ENCODE results near the gene GBP2.
"Not testable (repeated sequence)": the region's sequence is repeated elsewhere in the genome, so short reads cannot be mapped to it uniquely, and the experiment has no call there.

The GBP2 gene

GRCh38 chr1:89125913-89126580, at the start of gene GBP2:
Gene GBP2 (minus strand): TSS chr1:89126114. CDS start chr1:89121966, 4,148 bp downstream.
- DNase-seq (ENCODE audit: low read depth in 4 of 4, low spot score in 1 of 4): no peak

GRCh38 chr1:89174491-89174890, 48.6 kb upstream of the GBP2 start:
- DNase-seq (ENCODE audit: low read depth in 4 of 4, low spot score in 1 of 4): no peak

GRCh38 chr1:89172468-89173143, 46.7 kb upstream of the GBP2 start:
- no peak for DNase-seq (ENCODE audit: low read depth in 4 of 4, low spot score in 1 of 4)

- DNase-seq (ENCODE audit: low read depth in 4 of 4, low spot score in 1 of 4): no peak
Measured at GRCh38 chr1:89171067-89171438, 45.1 kb upstream of the GBP2 start.

GRCh38 chr1:89170170-89171066, 44.5 kb upstream of the GBP2 start:
- no peak for DNase-seq (ENCODE audit: low read depth in 4 of 4, low spot score in 1 of 4)

- DNase-seq (ENCODE audit: low read depth in 4 of 4, low spot score in 1 of 4): no peak
Measured at GRCh38 chr1:89169166-89169565, 43.3 kb upstream of the GBP2 start.

GRCh38 chr1:89167590-89168230, 41.8 kb upstream of the GBP2 start:
- no peak for DNase-seq (ENCODE audit: low read depth in 4 of 4, low spot score in 1 of 4)

- DNase-seq (ENCODE audit: low read depth in 4 of 4, low spot score in 1 of 4): no peak
Measured at GRCh38 chr1:89166705-89167104, 40.8 kb upstream of the GBP2 start.

- no peak for DNase-seq (ENCODE audit: low read depth in 4 of 4, low spot score in 1 of 4)
Measured at GRCh38 chr1:89165811-89166210, 39.9 kb upstream of the GBP2 start.

GRCh38 chr1:89151047-89151446, 25.1 kb upstream of the GBP2 start:
- DNase-seq (ENCODE audit: low read depth in 4 of 4, low spot score in 1 of 4): no peak

GRCh38 chr1:89149976-89150375, 24.1 kb upstream of the GBP2 start:
- DNase-seq (ENCODE audit: low read depth in 4 of 4, low spot score in 1 of 4): no peak

- DNase-seq (ENCODE audit: low read depth in 4 of 4, low spot score in 1 of 4): no peak
Measured at GRCh38 chr1:89149229-89149628, 23.3 kb upstream of the GBP2 start.

GRCh38 chr1:89147678-89148658, 22.1 kb upstream of the GBP2 start:
- DNase-seq (ENCODE audit: low read depth in 4 of 4, low spot score in 1 of 4): no peak

- DNase-seq (ENCODE audit: low read depth in 4 of 4, low spot score in 1 of 4): no peak
Measured at GRCh38 chr1:89146721-89147120, 20.8 kb upstream of the GBP2 start.

- DNase-seq (ENCODE audit: low read depth in 4 of 4, low spot score in 1 of 4): no peak
Measured at GRCh38 chr1:89143484-89143883, 17.6 kb upstream of the GBP2 start.

GRCh38 chr1:89142160-89142559, 16.2 kb upstream of the GBP2 start:
- no peak for DNase-seq (ENCODE audit: low read depth in 4 of 4, low spot score in 1 of 4)

GRCh38 chr1:89133747-89134146, 7.8 kb upstream of the GBP2 start:
- DNase-seq (ENCODE audit: low read depth in 4 of 4, low spot score in 1 of 4): no peak

GRCh38 chr1:89130716-89131115, 4.8 kb upstream of the GBP2 start:
- DNase-seq (ENCODE audit: low read depth in 4 of 4, low spot score in 1 of 4): no peak

GRCh38 chr1:89129911-89130310, 4.0 kb upstream of the GBP2 start:
- no peak for DNase-seq (ENCODE audit: low read depth in 4 of 4, low spot score in 1 of 4)

- DNase-seq (ENCODE audit: low read depth in 4 of 4, low spot score in 1 of 4): not testable (repeated sequence)
Measured at GRCh38 chr1:89128003-89128458, 2.1 kb upstream of the GBP2 start.
